ENCODE data around the gene NTHL1.

NTHL1 gene

DNA sequence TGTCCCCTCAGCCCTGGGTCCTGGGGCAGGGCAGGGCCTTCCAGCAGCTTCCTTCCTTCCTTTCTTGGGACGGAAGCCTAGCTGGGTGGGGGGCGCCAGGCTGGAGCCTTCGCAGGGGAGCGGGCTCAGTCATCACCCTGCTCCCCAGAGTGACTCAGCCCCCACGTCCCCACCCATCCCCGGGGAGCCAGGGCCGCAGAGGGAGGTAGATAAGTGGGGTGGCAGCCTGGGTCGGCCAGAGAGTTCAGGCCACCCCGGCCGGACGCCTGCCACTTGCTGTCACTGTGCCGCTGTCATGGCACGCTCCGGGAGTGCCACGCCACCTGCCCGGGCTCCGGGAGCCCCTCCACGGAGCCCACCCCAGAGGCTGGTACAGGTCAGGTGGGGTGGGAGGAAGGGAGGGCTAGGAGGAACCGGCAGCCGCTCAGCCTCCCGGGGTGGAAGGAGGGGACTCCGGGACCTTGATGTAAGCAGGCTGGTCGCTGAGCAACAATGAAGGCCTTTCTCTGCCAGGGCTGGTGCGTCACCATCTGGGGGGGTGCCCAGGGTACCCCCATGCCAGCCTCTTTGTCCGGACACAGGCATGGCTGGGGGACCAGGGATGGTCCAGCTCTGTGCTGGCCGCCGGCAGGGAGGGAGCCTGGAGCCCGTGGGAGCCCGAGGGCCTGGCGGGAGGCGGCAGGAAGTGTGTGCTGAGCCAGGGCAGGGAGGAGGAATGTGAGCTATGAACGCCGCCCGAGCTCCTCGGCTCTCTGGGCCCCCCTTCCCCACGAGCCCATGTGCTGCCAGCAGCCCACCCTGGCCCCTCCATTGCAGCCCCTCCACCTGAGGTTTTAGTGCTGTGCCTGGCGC is 14.4 kb downstream of the NTHL1 start:
- DNase-seq: peak; percentile 76 to 99 (median 88)
- intact Hi-C loops (cut with DNase I): no loop called here

DNA sequence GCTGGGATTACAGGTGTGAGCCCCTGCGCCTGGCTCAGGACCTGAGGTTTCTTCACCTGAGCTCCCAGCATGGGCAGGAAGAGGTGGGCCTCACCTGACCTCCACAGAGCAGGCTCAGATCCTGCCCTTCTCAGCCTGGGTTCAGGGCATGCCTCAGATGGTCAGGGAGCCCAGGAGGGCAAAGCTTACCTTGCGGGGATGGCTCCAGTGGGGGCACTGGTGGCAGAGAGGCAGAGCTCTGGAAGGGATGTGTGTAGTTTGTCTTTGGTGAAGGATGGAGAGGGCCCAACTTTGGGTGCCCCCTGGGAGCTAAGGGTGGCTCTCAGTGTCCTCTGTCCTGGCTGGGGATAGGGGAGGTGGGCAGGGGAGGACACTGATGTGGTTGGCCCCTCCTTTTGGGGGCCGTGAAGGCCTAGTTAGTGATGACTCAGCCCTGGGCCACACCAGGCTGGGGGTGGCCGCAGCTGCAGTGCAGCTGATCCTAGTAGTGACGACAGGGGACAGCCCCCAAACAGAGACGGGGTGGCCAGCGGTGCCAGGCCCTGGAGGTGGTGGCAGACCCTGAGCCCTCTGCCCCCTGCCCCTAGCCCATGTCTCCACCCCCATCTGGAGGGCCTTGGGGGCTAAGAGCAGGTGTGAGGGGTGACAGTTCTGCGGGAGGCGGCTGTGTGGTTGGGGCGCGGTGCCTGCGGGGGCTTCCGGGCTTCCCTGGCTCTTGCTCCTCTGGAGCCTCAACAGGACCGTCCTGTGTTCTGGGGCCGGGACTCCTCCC is 15.2 kb downstream of the NTHL1 start:
- intact Hi-C loops (cut with DNase I): no loop called here
- DNase-seq: peak in 4 of 10 donors; percentile 39 to 92 (median 58)

DNA sequence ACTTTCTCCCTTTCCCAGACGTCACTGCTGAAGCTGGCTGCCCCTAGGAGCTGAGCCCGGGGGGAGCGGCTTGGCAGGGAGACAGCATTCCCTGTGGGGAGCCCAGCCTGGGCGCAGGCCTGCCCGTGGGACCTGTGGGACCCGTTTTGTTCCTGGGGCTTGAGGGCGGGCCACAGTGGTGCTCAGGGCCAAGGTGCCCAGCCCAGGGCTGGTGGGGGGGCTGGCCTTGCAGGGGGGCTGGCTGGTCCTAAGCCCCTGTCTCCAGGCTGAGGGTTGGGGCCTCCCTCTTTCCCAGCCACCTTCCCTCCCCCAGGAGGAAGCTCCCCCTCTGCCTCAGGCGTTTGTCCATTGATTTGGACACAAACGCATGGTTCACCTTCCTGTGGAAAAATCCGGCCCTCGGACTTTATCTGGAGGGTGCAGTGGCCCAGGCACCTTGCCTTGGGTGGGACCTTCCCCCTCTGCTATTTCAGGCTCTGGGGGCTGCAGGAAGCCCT is 16.5 kb downstream of the NTHL1 start:
- intact Hi-C loops (cut with DNase I): no loop called here
- DNase-seq: no peak

DNA sequence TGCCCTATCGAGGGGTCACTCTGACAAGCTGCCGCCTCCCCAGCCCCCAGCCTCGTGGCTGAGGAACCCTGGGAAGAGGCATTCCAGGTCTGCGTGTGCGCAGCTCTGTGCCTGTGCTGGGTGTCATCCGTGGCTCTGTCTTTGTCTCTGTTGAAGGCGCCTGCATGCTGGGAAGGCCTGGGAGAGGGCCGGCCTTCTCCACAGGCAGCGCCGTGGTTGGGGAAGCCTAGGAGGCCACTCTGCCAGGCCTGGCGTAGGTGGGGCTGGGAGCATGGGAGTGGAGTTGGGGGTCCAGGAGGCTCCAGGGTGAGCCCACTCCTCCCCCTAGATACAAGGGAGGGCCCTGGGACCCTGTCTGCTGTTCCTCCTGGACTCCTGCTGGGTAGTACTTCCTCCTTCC is 17.6 kb downstream of the NTHL1 start:
- DNase-seq: no peak
- intact Hi-C loops (cut with DNase I): no loop called here

DNA sequence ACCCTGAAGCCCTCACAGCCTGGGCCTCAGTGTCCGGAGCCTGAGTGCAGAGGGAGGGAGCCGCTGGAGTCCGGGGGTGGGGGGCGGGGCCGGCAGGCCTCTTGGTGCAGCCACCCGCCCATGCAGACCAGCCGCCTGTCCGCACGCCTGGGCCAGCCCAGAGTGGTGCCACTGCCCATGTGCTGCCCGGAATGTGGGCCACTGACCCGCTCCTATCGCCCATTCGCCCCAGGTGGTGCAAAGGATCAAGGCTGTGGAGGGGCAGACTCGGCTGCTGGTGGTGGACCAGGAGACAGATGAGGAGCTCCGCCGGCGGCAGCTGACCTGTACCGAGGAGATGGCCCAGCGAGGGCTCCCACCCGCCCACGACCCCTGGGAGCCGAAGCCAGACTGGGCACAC is 18.3 kb downstream of the NTHL1 start:
- intact Hi-C loops (cut with DNase I): no loop called here
- no peak for DNase-seq

DNA sequence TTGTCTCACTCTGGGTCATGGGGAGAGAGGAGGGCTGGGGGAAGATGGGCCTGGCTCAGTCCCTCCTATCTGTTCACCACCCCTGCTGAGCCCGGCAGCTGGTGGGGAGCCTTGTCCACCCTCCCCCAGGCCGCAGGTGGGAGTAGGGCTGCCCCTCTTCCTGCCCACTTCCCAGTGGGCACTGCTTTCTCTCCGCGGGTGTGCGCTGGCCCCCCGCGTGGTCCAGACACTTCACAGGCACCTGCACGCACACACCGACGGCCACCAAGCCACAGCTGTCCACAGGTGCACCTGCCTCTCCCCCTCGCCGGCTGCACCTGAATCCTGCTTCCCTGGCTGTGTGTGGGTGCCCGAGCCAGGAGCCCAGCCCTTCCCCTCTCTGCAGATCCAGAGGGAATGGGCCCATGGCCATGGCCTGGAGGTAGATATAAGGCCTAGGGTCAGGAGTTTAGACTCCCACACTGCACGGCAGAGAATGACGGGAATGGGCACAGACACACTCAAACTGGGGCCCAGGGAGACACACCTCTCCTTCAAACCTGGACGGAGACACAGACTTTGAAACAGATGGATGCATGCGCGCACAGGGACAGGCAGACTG is 18.9 kb downstream of the NTHL1 start:
- intact Hi-C loops (cut with DNase I): no loop called here
- no peak for DNase-seq

DNA sequence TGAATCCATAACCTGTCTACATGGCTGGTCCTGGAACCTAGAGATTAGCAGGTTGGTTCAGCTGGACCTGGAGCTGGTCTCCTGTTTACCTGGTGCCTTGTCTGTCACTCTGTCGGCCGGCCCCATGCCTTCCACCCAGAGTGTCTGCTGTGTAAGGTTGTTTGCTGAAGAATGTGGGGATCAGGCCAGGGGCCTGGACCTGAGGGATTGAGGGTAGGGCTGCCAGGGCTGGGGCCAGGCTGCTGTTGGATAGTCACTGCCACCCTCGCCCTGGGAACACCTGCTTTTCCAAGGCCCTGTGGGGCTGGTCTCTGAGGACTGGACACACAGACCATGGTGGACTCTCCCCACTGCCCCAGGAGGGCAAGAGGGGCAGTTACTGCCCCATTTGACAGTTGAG is 19.5 kb downstream of the NTHL1 start:
- intact Hi-C loops (cut with DNase I): no loop called here
- DNase-seq: no peak

DNA sequence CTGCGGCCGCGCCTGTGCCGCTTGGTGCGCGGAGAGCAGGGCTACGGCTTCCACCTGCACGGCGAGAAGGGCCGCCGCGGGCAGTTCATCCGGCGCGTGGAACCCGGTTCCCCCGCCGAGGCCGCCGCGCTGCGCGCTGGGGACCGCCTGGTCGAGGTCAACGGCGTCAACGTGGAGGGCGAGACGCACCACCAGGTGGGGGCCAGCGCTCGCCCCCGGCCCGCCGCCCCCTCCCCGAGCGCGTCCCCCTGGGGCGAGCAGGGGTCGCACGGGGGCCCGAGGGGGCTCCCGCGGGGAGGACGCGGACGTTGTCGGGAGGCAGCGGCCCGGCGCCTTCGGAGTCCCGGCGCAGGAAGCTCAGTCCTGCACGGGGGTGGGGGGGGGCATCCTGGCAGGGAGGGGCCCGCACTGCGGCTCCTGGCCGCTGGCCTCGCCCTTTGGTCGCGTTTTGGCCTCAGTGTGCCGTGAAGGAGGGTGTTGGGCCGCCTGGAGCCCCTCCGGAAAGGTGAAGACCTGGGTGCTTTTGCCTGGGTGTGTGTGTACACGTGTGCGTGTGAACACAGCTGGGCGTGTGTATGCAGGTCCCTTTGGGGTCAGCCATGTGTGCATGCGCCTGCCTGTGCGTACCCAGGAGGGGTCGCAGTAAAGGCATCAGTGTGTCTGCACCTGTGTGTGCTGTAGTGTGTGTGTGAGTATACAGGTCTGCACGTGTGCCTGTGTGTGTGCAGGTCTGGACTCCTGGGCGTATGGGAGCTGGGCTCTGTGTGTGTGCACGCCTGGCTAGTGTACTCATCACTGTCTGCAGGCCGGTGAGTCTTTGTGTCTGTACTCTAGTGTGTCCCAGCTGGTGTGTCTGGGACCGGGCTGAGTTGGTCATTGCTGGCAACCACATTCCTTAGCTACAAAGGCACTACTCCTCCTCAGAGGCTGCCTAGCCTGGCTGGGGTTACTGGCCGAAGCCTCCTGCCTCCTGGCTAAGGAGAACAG is 20.3 kb downstream of the NTHL1 start:
- intact Hi-C loops (cut with DNase I): no loop called here
- peak in 1 of 10 donors; percentile 86 for DNase-seq

DNA sequence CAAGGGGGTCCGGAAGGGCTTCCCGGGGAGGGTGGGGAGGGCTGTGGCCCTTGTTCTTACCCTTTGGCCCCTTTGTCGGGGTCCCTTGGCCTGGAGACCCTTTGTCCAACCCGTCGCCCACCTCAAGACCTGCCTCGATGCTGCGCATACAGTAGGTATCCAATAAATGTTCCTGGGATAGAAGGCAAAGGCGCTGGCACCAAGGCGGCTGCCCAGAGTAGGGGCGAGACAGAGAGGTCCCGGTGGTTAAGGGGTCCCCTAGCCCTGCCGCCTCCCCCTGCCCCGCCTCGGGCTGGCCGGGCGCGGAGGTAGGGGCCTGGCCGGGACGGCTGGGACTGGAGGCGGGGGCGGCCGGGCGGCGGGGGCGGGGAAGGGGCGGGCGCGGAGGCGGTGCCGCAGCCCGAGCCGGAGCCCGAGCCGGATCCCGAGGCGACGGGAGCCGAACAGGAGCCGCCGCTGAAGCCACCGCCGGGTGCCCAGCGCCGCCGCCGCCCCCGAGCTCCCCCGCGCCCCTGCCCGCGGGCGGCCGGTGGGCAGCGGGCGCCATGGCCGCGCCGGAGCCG is 21.1 kb downstream of the NTHL1 start, which contains the start of gene NHERF2:
NHERF2 (plus strand) TSS at position 442 of the 563 bp plus-strand sequence; CDS start at position 546, 104 bp downstream.
- intact Hi-C loops (cut with DNase I): no loop called here
- peak in 2 of 10 donors; percentile 51 to 89 for DNase-seq

DNA sequence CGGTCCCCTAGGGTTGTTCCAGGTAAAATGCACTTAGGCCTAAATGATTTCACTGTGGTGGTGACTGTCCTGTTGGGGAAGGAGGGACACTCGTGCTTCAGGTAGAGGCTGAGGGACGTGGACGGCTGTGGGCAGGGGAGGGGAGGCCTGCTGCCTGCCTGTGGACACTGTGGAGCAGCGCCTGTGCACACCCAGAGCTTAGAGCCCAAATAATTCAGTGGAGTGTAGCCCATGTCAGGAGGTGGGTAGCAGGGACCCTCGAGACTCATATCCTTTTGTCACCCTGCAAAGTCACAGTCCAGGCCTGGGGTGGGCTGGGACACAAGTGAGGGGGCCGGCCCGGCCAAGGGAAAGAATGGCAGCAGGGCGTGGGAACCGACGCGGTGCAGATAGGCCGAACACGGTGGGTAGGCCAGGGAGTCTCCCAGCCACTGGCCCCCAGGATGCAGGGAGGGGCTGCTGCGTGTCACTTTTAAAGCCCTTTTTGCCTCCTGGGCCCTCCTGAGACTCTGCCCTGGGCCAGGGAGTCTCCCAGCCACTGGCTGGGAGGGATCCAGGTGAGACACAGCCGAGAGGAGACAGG is 21.7 kb downstream of the NTHL1 start:
- intact Hi-C loops (cut with DNase I): no loop called here

DNA sequence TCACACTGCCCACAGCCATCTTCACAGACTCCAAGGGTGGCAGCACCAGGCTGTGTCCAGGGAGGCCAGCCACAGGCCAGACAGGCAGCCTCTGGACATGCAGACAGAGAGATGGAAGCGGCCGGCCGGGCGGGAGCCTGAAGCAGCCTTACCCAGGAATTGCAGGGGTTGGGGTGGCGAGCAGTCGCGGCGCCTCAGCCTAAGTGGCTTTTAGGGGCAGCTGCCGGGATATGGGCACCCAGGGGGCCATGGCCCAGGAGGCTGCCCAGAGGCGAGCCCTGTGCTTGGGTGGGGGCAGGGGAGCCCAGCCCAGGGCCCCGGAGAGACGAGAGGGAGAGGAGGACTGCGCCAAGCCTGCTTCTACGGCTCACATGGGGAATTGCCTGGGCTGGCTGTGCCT is 22.4 kb downstream of the NTHL1 start:
- no peak for DNase-seq
- intact Hi-C loops (cut with DNase I): no loop called here

More for the DNA sequence above, 21.7 kb downstream of the NTHL1 start:
- no peak for DNase-seq

DNA sequence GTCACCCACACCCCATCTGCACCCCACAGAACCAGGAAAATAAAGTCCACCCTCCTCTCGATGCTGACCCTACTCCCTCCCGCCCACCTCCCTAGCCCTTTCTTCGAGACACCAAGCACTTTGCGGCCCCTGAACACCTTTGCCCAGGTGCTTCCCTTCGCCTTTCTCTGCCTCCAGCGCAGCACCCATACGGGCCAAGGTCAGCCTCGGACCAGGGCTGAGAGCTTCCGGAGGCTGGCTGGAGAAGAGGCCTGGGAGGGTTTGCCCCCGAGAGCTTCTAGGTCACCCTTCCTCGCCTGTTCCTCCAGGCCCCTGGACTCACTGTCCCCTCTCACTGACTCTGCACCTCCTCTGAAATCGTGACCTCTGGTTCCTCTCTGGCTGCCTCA is 23.6 kb downstream of the NTHL1 start:
- intact Hi-C loops (cut with DNase I): no loop called here
- DNase-seq: no peak

DNA sequence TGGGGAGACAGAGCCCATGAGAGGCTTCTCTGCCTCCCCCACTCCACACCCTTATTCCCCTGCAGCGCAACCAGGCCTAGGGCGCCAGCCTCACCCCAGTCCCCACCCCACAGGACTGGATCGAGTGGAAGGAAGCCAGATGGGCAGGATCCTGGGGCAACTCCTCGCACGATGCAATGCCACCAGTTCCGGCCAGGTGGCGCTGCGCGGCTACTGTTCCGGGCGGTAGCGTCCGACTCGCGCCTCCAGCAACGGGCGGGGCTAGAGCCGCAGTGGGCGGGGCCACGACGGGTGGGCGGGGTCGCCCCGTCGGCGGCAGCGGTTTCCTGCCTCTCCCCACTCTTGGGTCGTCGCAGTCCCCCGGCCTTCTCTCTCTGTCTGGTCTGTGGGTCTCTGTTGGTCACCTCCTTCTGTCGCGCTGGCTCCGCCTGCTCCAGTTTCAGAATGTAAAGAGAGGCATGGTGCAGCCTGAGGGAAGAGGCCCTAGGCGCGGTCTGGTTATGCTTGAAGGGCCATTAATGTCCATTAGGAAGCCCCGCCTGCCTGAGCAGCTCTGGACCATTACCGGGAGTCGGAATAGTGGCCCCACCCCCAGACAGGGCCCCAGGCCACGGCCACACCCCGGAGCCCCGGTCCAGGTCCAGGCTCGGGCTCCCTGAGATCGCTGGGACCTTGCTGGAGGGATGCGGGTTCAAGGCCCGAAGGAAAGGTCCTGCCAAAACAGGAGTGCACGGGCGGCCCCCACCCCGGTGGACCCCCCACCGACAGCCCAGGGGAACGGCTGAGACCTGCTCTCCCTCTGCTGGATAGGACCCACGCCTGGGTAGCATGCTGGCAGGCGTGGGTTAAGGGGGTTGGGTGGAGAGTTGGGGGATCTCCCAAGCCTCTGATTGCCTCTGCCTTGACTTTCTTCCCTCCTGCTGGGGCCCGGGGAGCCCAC is 24.3 kb downstream of the NTHL1 start:
- intact Hi-C loops (cut with DNase I): loop anchor here (1.0 kb wide), 2 partner anchors 33 to 117 kb away; no protein-coding TSS in a partner anchor
- peak; percentile 81 to 99 (median 96) for DNase-seq

DNA sequence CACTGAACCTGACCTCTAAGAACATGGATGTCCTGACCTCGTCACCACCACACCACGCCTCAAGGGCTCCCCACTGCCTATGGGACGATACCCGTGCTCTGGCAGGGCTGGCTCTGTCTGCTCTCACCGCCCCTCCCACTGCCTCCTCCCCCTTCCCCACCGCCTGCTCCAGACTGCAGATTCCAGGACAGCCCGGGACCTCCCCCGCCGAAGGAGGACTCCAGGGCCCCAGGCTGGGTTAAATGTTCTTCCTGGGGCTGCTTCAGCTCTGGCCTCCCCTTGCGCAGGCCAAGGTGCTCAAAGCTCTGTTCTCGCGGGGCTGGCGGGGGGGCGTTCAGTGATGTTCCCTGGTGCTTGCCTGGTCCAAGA is 24.9 kb downstream of the NTHL1 start:
- intact Hi-C loops (cut with DNase I): loop anchor here (1.0 kb wide), 2 partner anchors 34 to 118 kb away; no protein-coding TSS in a partner anchor
- peak in 1 of 10 donors; percentile 74 for DNase-seq

DNA sequence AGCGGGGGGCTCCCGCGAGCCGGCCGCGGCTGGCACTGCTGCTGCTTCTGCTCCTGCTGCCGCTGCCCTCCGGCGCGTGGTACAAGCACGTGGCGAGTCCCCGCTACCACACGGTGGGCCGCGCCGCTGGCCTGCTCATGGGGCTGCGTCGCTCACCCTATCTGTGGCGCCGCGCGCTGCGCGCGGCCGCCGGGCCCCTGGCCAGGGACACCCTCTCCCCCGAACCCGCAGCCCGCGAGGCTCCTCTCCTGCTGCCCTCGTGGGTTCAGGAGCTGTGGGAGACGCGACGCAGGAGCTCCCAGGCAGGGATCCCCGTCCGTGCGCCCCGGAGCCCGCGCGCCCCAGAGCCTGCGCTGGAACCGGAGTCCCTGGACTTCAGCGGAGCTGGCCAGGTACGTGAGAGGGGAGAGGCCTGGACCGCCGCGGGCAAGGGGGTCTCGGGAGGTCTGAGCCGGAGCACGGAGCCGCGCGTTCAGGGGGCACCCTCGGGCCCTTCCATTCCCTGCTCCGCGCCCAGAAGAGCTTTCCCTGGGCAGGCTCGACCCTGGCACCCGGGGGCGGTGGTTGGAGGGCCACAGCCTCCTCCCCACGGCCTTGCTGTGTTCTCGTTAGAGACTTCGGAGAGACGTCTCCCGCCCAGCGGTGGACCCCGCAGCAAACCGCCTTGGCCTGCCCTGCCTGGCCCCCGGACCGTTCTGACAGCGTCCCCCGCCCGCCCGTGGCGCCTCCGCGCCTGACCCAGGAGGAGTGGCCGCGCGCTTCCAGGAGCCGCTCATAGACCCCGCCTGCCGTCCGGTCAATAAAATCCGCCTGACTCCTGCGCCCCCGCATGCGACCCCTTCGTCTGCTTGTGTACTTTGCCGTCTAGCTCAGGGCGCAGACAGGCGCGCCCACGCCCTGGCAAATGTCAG is 27.5 kb downstream of the NTHL1 start:
- intact Hi-C loops (cut with DNase I): no loop called here
- peak in 2 of 10 donors; percentile 76 to 83 for DNase-seq

DNA sequence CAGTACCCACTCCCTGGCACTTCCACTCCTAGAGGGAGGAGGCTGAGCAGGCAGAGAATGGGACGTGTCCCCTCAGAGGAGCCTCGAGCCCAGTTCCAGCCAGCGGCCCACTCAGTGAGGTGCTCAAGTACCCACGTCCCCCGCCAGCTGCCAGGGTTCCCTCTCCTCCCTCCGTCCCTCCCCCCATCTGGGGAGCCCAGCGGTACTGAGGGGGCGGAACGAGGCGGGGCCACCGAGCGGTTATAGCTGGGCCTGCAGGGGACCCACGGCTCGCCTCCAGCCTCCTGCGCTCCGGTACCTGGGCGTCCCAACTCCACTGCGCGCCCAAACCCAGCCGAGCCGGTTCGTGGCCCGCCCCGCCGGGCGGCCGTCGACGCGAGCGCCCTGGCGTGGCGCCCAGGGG is 28.1 kb downstream of the NTHL1 start, which contains the start of gene NPW:
NPW (plus strand) TSS at position 268 of the 403 bp plus-strand sequence.
- peak in 1 of 10 donors; percentile 80 for DNase-seq

More for the DNA sequence above, 28.1 kb downstream of the NTHL1 start, which contains the start of gene NPW:
- intact Hi-C loops (cut with DNase I): no loop called here

Data from posterior cingulate gyrus (tissue), 11 donors.